ENCODE measurements around the gene EPHB2.

- TF ChIP-seq POLR2AphosphoS5 (IDR thresholded peaks at IDR 0.05; ENCODE audit: borderline replicate concordance, low read depth, low read length) (no peak), EZH2 (IDR thresholded peaks at IDR 0.05) (no peak)
Measured at GRCh38 chr1:22769932-22770331, 59.3 kb downstream of the EPHB2 start.

Measured in SK-N-MC (cell line).